Natural killer cell treated with Interleukin-12 subunit alpha and Interleukin-12 subunit beta and Interleukin-15 and Interleukin-18, amount 100 ng/mL, for 72 hours (primary cell): ENCODE data around the gene PKHD1. TPM values are rescaled to one million over a fixed set of nuclear protein-coding genes. Genes with fewer than 3 reads are reported as not detected.

Source experiments
- ATAC-seq, 2 donors: fragments of 150-1000 bp; cut with Tn5 transposase in 1 of 2; sonication (Bioruptor Pico), chemical (Tn5 transposase) in 1 of 2; 2 replicates each; pipeline ENCODE4 v1.10.0; 2021
- DNase-seq: peaks from one replicate; pipeline ENCODE4 v3.0.0; 2022; ENCODE audit warnings: low spot score
- H3K27ac Mint-ChIP-seq, 2 donors: 1 replicate in 1 of 2; 2 replicates in 1 of 2; pipeline ENCODE4 v1.8.0; 2022; ENCODE audit warnings: mixed read lengths in 2 of 2, mild to moderate bottlenecking in 1 of 2, moderate library complexity in 1 of 2
- H3K27me3 Mint-ChIP-seq, 2 donors: 1 replicate in 1 of 2; 2 replicates in 1 of 2; pipeline ENCODE4 v1.8.0; 2022; ENCODE audit warnings: mixed read lengths in 2 of 2
- H3K36me3 Mint-ChIP-seq: one replicate; pipeline ENCODE4 v1.8.0; 2022; ENCODE audit warnings: mixed read lengths
- H3K4me1 Mint-ChIP-seq, 2 donors: 1 replicate in 1 of 2; 2 replicates in 1 of 2; pipeline ENCODE4 v1.8.0; 2022; ENCODE audit warnings: low read depth in 2 of 2, mixed read lengths in 2 of 2, mild to moderate bottlenecking in 1 of 2
- H3K4me3 Mint-ChIP-seq: one replicate; pipeline ENCODE4 v1.8.0; 2022; ENCODE audit warnings: mixed read lengths
- H3K9me3 Mint-ChIP-seq: 2 replicates; pipeline ENCODE4 v1.8.0; 2022; ENCODE audit warnings: mixed read lengths
- total RNA-seq, 2 donors: library from RNA; stranded (reverse); gene quantifications; one replicate each; pipeline ENCODE4 v1.2.3, GENCODE V29; 2022

The PKHD1 gene
- total RNA-seq, 2 donors from 2014 or later: not detected

DNA sequence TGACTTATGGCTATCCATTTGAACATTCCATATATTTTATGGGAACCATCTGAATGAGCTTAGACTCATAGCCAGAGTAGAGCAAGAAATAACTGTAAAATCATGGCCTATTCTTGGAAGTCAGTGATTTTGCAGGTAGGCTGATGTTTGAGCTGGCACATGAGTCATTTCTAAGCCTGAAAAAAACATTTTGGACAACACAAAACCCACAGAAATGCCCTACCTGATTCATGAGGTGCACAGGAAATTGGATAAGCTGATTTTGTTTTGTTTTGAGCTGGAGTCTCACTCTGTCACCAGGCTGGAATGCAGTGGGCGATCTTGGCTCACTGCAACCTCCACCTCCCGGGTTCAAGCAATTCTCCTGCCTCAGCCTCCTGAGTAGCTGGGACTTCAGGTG, 443.0 kb downstream of the PKHD1 start:
- H3K27ac Mint-ChIP-seq: no peak overlapping the region
- no peak for DNase-seq
- no peak for ATAC-seq
- no peaks in the 10 kb centered on the region for H3K4me1 Mint-ChIP-seq
- no peaks in the 10 kb centered on the region for H3K27me3 Mint-ChIP-seq
- H3K36me3 Mint-ChIP-seq: no peaks in the 10 kb centered on the region
- H3K9me3 Mint-ChIP-seq: peaks cover 14% of the 10 kb centered on the region
- no peak overlapping the region for H3K4me3 Mint-ChIP-seq

DNA sequence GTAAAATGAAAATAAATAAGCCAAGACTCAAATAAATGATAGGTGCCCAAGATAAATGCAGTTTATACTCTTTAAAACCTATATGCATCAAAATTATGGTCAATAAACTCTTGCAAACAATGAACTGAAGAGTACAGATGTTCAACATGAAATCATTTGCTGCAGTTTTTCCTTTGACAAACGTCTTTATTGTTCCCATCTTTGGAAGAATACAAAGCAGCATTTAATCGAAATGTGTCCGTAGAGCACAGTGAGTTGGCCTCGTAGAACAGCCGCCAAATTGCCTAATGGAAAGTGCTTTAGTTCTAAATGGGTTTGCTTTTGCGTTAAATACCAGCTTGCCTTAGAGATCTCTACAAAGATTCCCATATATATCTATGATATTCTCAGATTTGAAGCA, 447.4 kb downstream of the PKHD1 start:
- DNase-seq: no peak
- no peak overlapping the region for H3K4me3 Mint-ChIP-seq
- no peaks in the 10 kb centered on the region for H3K27me3 Mint-ChIP-seq
- no peaks in the 10 kb centered on the region for H3K4me1 Mint-ChIP-seq
- no peaks in the 10 kb centered on the region for H3K36me3 Mint-ChIP-seq
- peaks cover 7% of the 10 kb centered on the region for H3K9me3 Mint-ChIP-seq
- ATAC-seq: no peak
- no peak overlapping the region for H3K27ac Mint-ChIP-seq

DNA sequence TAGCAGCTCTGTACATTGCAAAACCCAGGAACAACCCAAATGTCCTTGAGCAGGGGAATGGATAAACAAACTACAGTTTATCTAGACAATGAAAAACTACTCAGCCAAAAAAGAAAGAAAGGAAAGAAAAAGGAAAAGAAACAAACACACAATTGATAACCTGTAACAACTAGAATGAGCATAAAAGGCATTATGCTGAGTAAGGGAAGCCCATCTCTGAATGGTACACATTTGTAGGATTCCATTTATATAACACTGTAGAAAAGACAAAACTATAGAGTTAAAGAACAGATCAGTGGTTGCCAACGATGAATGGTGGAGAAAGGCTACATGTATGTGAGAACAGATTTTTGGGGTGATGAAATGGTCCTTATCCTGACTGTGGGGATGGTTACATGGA, 454.0 kb downstream of the PKHD1 start:
- H3K9me3 Mint-ChIP-seq: peaks cover 9% of the 10 kb centered on the region
- H3K27ac Mint-ChIP-seq: no peak overlapping the region
- no peak for ATAC-seq
- H3K4me3 Mint-ChIP-seq: no peak overlapping the region
- DNase-seq: no peak
- H3K4me1 Mint-ChIP-seq: no peaks in the 10 kb centered on the region
- H3K36me3 Mint-ChIP-seq: no peaks in the 10 kb centered on the region
- no peaks in the 10 kb centered on the region for H3K27me3 Mint-ChIP-seq

DNA sequence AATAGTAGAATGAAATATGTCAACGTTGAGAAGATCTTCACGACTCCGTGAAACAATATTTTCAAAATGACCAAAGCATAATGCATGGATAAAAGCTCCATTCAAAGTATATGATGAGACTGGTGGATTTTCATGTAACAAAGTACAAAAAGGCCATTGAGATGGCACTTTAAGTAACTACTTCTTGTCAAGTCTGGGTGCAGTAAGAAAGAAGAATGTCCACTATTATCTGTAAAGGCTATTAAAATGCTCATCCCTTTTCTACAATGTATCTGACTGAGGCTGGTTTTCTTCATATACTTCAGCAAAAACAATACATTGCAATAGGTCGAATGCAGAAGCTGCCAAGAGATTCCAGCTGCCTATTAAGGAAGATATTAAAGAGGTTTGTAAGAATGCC, 457.4 kb downstream of the PKHD1 start:
- ATAC-seq: no peak
- no peak for DNase-seq
- Mint-ChIP-seq H3K4me3 (no peak overlapping the region), H3K27me3 (no peaks in the 10 kb centered on the region), H3K4me1 (no peaks in the 10 kb centered on the region), H3K36me3 (no peaks in the 10 kb centered on the region), H3K27ac (no peak overlapping the region), H3K9me3 (peaks cover 9% of the 10 kb centered on the region)

DNA sequence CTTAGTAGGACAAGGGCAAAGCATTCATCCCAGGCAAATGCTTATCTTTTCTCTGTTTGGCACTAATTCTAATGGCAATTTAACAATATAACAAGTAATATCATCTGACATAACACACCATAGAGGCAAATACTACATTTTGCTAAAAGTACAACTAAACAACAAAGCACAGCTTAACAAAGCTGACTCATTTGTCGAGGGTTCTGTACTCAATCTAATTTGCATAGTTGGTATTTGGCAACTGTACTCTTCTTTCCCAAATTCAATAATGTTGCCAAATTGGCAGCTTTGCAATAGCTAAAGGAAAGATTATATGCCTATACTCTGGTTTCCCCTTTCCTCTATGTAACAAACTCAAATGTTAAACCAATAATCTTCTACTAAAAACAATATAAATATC, 461.0 kb downstream of the PKHD1 start:
- H3K9me3 Mint-ChIP-seq: peaks cover 12% of the 10 kb centered on the region
- H3K4me1 Mint-ChIP-seq: no peaks in the 10 kb centered on the region
- no peak overlapping the region for H3K4me3 Mint-ChIP-seq
- ATAC-seq: no peak
- no peaks in the 10 kb centered on the region for H3K27me3 Mint-ChIP-seq
- no peaks in the 10 kb centered on the region for H3K36me3 Mint-ChIP-seq
- no peak overlapping the region for H3K27ac Mint-ChIP-seq
- no peak for DNase-seq

DNA sequence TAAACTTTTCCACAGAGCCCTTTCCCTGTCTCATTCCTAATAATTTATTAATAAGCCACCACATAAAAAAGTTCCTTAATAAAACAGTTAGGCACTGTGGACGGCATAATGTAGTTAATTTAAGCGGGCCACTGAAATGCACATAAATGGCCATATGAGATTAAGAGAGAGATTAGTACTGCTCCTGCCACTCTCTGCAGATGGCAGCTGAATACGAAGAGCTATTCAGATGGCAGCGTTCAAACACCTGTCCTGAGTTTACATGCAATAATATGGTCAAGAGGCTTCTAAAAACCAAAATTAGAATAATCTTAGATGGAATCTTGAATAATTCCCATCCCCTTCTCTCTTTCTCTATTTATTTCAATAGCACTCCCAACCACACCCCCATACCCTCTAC, 461.8 kb downstream of the PKHD1 start:
- ATAC-seq (no peak), DNase-seq (no peak)
- Mint-ChIP-seq H3K4me3 (no peak overlapping the region), H3K36me3 (no peaks in the 10 kb centered on the region), H3K27ac (no peak overlapping the region), H3K9me3 (peaks cover 12% of the 10 kb centered on the region), H3K4me1 (no peaks in the 10 kb centered on the region), H3K27me3 (no peaks in the 10 kb centered on the region)

DNA sequence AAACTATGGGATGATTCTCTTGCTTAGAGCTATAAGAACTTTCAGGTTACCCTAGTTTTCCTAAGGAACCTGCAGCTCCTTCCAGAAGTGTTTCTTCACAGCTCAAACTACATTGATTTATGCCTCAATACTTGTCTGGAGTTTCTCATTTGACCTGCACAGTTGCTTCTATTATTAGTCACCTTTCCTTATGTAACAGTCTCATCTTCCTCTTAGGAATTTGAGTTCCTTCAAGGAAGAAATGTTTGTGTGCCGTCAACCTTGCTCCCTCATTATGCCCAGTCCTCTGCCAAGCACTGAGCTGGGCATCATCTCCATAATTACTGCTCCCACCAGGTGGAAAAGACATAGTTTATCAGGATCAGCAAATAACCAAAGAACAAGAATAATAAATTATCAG, 466.4 kb downstream of the PKHD1 start:
- ATAC-seq (no peak), DNase-seq (no peak)
- Mint-ChIP-seq H3K4me3 (no peak overlapping the region), H3K4me1 (no peaks in the 10 kb centered on the region), H3K9me3 (peaks cover 3% of the 10 kb centered on the region), H3K36me3 (no peaks in the 10 kb centered on the region), H3K27me3 (no peaks in the 10 kb centered on the region), H3K27ac (no peak overlapping the region)

DNA sequence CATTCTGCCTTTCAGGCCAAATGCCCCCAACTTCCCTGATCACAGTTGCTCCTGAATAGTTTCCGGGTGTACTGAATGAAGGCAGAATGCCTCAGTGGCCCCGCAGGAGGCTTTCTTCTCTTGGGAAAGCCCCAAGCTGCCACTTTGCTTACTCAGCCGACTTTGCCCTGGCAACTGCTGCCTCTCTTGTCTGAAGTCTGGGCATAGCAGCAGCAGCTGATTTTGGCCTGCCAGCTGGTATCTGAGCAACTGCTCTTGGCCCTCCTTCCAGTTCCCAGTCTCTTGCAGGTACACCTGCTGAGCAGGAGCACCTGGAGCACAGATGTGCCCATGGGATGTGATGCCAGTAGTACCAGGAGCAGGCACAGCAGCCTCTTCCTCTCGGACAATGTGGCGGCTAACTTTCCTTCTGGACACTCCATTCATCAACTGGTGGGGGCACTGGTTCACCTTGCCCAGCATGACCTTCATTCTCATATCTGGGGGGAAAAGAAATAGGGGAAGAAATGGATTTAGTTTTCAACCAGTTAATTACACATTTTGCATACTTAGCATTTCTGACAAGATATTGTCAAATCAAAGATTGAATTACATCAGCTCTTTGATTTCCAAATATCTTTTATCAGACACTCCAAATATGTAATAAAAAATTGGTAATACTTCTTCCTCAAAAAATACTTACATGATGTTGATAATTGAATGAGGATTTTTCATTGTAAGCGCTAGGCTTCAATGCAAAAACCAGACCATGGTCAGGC, 468.2 kb downstream of the PKHD1 start:
- Mint-ChIP-seq H3K9me3 (peaks cover 3% of the 10 kb centered on the region), H3K27ac (no peak overlapping the region), H3K36me3 (no peaks in the 10 kb centered on the region), H3K4me3 (no peak overlapping the region), H3K4me1 (no peaks in the 10 kb centered on the region), H3K27me3 (no peaks in the 10 kb centered on the region)
- ATAC-seq: no peak
- DNase-seq: no peak

DNA sequence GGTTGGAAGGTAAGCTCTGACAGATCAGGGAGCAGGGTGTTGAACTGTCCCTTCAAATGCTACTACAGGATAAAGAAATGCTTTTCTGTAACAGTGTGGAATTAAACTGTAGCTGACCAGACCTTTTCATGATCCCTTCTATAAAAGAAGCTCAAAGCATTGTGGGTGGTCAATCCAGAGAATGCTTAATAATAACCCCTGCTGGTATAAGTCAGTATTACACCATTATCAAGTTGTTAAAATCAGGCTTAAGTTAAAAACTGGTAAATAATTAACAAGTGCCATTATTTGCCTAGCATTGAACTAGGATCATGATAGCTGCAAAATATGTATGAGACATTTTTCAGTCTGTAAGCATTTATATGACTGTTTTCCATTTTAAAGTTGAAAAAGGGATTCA, 468.9 kb downstream of the PKHD1 start:
- Mint-ChIP-seq H3K36me3 (no peaks in the 10 kb centered on the region), H3K4me3 (no peak overlapping the region), H3K4me1 (no peaks in the 10 kb centered on the region), H3K27ac (no peak overlapping the region), H3K9me3 (peaks cover 3% of the 10 kb centered on the region), H3K27me3 (no peaks in the 10 kb centered on the region)
- no peak for ATAC-seq
- DNase-seq: no peak

DNA sequence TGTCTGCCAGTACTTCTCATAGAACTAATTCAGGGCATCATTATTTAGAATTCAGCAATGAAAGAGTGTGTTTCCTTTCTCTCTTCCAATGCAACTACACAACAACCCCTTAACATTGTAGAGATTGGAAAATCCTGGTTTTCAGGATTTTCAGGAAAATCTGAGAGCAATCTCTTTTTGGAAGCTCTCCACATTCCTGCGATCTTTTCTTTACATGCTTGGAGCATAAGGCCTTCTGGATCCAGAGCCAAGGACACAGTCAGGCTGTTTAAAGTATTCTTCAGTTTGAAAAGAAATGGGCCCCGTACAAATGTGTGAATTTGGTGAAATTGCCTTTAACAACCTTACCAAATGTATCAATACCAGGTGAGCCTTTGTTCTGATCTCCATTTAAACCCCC, 469.7 kb downstream of the PKHD1 start:
- ATAC-seq: no peak
- Mint-ChIP-seq H3K27ac (no peak overlapping the region), H3K4me1 (no peaks in the 10 kb centered on the region)

DNA sequence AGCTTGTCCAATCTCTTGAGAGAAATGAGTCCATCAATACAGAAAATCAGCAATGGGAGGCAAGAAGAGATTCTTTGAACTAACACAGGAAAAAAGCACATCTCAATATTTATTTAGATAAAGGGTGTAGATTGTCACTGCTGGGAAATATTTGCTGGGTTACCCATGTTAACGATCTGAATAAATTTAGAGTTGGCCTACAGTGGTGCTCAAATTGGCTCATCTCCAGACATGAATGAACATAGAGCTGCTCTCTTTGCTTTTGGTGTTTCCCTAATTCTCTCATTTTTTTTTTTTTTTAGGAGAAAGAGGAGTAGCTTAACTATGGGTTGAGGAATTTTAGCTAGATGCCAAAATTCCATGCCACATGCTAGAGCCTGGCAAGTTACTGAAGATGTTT, 471.2 kb downstream of the PKHD1 start:
- H3K27me3 Mint-ChIP-seq: no peaks in the 10 kb centered on the region
- H3K9me3 Mint-ChIP-seq: no peaks in the 10 kb centered on the region
- H3K27ac Mint-ChIP-seq: no peak overlapping the region
- DNase-seq: no peak
- ATAC-seq: no peak
- H3K4me1 Mint-ChIP-seq: no peaks in the 10 kb centered on the region
- H3K36me3 Mint-ChIP-seq: no peaks in the 10 kb centered on the region
- H3K4me3 Mint-ChIP-seq: no peak overlapping the region

More for the DNA sequence above, 469.7 kb downstream of the PKHD1 start:
- Mint-ChIP-seq H3K36me3 (no peaks in the 10 kb centered on the region), H3K4me3 (no peak overlapping the region), H3K9me3 (peaks cover 3% of the 10 kb centered on the region), H3K27me3 (no peaks in the 10 kb centered on the region)
- DNase-seq: no peak

DNA sequence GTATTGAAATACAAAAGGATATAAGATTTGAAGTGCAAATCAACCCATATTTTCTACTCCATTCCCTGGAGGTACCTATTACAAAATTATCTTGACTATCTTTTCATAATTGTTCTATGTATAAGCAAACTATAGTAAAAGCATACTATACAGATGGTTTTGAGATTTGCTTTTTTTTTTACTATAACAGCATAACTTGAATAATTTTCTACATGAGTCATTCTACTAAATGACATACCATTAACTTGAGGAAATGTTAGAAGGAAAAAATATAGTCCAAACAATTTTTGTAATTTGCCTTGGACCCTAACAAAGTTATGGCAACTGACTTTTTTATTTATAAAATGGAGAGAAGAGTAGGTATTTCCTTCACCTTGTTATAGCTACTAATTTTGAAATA, 472.7 kb downstream of the PKHD1 start:
- Mint-ChIP-seq H3K27ac (no peak overlapping the region), H3K4me1 (no peaks in the 10 kb centered on the region), H3K9me3 (no peaks in the 10 kb centered on the region), H3K36me3 (no peaks in the 10 kb centered on the region), H3K4me3 (no peak overlapping the region), H3K27me3 (no peaks in the 10 kb centered on the region)
- no peak for DNase-seq
- ATAC-seq: no peak

DNA sequence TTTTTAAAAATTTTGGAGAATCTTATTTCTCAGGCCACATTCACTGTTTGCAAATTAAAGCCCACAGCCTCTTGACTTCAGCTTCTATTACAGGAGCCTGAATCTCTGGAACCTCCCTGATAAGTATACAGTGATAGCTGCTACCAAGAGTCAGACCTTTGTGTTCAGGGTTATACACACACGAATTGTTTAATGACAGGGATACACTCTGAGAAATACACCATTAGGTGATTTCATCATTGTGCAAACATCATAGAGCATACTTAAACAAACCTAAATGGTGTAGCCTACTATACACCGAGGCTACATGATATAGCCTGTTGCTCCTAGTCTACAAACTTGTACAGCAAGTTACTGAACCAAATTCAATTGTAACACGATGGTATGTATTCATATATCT, 473.9 kb downstream of the PKHD1 start:
- DNase-seq: no peak
- no peaks in the 10 kb centered on the region for H3K9me3 Mint-ChIP-seq
- H3K36me3 Mint-ChIP-seq: no peaks in the 10 kb centered on the region
- H3K4me1 Mint-ChIP-seq: no peaks in the 10 kb centered on the region
- H3K4me3 Mint-ChIP-seq: no peak overlapping the region
- H3K27ac Mint-ChIP-seq: no peak overlapping the region
- no peak for ATAC-seq
- no peaks in the 10 kb centered on the region for H3K27me3 Mint-ChIP-seq

DNA sequence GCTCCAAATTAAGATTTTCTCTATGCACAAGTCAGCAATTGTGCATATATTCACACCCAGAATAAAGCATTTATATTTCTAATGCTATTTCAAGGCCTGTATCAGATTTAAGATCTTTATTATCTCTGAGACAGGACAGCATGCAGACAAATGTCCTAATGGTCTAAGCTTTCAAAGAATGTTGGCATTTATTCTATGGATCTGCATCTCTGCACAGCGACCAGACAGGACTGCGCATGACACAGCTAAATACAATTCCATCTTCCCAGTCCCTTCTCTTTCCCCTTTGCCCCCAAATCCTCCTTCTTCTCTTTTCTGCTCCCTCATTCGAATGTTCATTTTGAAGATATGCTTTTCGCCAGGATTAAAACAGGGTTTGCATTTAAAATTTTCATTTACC, 478.5 kb downstream of the PKHD1 start:
- no peak overlapping the region for H3K4me3 Mint-ChIP-seq
- H3K27ac Mint-ChIP-seq: no peak overlapping the region
- no peak for DNase-seq
- H3K4me1 Mint-ChIP-seq: no peaks in the 10 kb centered on the region
- H3K9me3 Mint-ChIP-seq: peaks cover 5% of the 10 kb centered on the region
- H3K36me3 Mint-ChIP-seq: no peaks in the 10 kb centered on the region
- no peaks in the 10 kb centered on the region for H3K27me3 Mint-ChIP-seq
- ATAC-seq: no peak

DNA sequence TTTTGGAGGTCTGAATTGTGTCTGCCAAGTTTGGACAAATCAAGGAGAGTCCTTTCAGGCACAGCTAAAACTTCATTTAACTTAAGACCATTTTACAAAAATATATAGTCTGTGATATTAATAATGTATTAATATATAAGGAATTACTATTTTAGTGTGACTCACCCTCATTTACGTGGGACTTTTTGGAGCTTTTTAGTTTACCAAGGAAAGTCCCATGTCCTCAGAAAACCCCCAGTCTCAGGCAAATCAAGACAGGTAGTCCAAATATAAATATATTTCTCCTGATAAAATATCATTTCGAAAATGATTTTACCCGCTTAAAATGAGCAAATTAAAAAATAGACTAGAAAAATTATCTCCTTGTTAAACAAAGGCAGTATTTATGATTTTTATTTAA, 479.0 kb downstream of the PKHD1 start:
- no peaks in the 10 kb centered on the region for H3K27me3 Mint-ChIP-seq
- H3K4me3 Mint-ChIP-seq: no peak overlapping the region
- no peak for DNase-seq
- no peak for ATAC-seq
- no peak overlapping the region for H3K27ac Mint-ChIP-seq
- H3K9me3 Mint-ChIP-seq: peaks cover 5% of the 10 kb centered on the region
- no peaks in the 10 kb centered on the region for H3K36me3 Mint-ChIP-seq
- no peaks in the 10 kb centered on the region for H3K4me1 Mint-ChIP-seq
